GM21529 (cell line): ENCODE results near the gene SCARB2.

Source experiments
- ATAC-seq: cut with Tn5 transposase; IDR thresholded peaks from one replicate; pipeline ENCODE4 v1.9.1; 2021; ENCODE audit not compliant: unreplicated experiment

The SCARB2 gene

DNA sequence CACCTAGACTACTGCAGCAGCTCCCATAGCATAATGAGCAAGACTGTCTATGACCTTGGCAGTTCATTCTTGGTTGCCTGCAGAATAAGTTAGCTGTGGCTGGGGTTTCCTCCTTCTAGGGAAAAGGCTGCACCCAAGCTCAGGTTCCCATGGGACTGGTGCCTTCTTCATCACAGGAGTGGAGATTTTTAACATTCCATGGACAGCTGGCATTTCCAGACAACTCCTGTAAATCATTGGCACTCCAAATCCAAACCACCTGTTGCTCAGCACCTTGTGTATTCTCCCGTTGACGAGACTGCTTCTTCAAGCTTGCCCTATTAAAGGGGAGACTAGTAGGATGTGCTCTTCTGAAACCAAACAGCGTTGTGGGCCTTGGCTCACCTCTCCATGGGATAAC, 57.6 kb downstream of the SCARB2 start:
- ATAC-seq, result no peak

- no peak for ATAC-seq
Measured at GRCh38 chr4:76153356-76153755, 60.3 kb downstream of the SCARB2 start.

- ATAC-seq, result peak; percentile 98
Measured at GRCh38 chr4:76148142-76148865, 65.3 kb downstream of the SCARB2 start, which contains the start of gene NUP54. TSS of gene NUP54 (minus strand) at chr4:76148397. CDS start at chr4:76148374, 23 bp downstream.

GRCh38 chr4:76147454-76148141, 66.0 kb downstream of the SCARB2 start:
- peak; percentile 49 for ATAC-seq

- no peak for ATAC-seq
Measured at GRCh38 chr4:76144546-76144945, 69.1 kb downstream of the SCARB2 start.

DNA sequence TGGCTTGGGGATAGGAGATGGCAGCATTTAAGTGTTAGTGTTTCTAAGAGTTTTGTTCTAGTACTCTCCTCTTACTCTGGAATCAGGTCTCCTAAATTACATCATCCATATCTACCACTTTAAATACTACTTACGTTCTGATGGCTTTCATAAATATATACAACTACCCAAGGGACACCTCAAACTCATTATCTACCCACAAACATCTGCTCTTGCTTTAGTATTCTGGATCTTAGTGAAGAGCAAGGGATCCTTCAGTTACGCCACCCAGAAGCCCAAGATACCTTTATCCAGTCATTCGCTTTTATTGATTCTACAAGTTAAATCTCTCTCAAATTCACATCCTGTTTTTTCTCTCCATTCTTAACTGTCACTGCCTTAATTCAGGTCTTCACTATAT, 72.4 kb downstream of the SCARB2 start:
- no peak for ATAC-seq

- no peak for ATAC-seq
Measured at GRCh38 chr4:76127754-76128153, 85.9 kb downstream of the SCARB2 start.

- ATAC-seq, result no peak
Measured at GRCh38 chr4:76125816-76126215, 87.8 kb downstream of the SCARB2 start.

GRCh38 chr4:76120199-76120598, 93.4 kb downstream of the SCARB2 start:
- ATAC-seq, result no peak

GRCh38 chr4:76117536-76117935, 96.1 kb downstream of the SCARB2 start:
- no peak for ATAC-seq

DNA sequence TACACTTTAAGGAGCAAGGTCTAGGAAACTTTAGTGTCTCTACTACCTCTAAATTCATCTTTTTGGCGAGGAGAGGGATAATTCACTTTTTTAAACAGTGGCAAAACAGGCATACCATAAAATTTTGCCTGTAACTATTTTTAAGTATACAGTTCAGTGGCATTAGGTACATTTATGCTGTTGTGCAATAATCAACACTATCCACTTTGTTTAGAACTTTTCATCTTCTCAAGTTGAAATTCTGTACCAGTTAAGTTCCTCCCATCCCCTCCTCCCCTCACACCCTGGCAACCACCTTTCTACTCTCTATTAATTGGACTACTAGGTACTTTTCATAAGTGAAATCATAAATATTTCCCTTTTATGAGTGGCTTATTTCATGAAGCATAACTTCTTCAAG, 96.8 kb downstream of the SCARB2 start:
- ATAC-seq, result no peak
